ENCODE measurements around the gene CCDC92. TPM values are rescaled to one million over a fixed set of nuclear protein-coding genes. Genes with fewer than 3 reads are reported as not detected.

The CCDC92 gene
- total and polyA plus RNA-seq, 2 donors (not counting 1 experiment from before 2014, with no cell fraction given), result 26.6 to 36.2 TPM

DNA sequence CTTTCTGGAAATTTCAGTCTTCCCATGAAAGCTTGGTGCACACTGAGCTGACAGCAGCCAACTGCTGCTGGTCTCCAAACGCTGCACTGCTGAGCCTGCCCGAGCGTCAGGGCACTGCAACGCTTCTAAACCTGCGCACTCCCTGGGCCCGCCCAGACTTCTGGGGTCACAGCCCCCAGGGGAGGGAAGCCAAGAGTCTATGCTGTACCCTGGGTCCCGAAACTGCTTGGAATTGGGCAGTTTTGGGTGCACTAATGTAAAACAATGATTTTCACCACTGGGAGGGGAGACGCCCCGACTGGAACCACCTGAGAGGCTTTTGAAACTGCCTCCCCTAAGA lies 32.0 kb downstream of the CCDC92 start:
- DNase-seq, result no peak

DNA sequence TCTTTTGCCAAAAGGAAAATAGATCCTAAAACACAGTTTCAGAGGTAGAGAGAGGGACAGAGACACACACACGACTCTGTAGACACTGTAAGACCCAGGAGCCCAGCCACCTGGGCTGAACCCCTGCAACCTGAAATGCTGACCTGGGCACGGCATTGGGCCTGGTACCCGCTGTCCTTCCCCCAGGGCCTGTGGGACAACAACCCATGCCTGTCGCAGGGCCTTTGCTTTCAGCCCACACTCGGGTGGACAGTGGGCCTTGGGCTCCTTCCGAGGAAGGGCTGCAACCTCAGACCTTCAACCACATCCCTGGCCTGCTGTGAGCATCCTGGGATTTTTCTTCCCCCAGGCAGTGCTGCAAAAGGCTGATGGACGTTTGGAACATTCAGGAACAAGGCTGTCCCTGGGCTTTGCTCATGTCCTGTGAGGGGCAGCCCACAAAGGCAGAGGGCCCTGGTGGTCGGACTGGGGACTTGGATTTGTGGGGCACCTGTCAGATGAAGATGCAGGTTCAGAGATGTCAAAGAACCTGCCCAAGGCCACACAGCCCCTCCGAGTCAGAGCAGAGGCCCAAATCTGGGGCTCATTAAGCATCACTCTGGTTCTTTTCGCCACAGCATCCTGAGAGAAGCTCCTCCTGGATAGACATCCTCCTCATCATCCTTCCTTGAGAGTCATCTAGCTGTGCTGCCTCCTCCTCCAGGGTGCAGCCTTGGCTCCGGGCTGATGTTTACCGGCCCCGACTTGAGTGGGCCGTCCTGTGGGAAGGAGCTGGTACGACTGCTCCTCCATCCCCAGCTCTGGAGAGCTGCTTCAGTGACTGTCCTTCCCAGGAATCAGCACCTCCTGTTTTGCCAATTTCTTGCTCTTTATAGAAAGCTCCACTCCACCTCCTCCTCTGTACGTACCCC lies 32.7 kb downstream of the CCDC92 start:
- H3K9ac ChIP-seq (ENCODE audit: low read length), result no peak overlapping the region
- H3K27ac ChIP-seq (ENCODE audit: low read length in 2 of 2), result no peak overlapping the region
- H3K27me3 Mint-ChIP-seq, result no peaks in the 10 kb centered on the region
- TF ChIP-seq EZH2 (IDR thresholded peaks at IDR 0.05; ENCODE audit: borderline replicate concordance, insufficient read depth, low read depth, low read length, poor library complexity, severe bottlenecking), result no peak
- TF ChIP-seq, protein P1, sequence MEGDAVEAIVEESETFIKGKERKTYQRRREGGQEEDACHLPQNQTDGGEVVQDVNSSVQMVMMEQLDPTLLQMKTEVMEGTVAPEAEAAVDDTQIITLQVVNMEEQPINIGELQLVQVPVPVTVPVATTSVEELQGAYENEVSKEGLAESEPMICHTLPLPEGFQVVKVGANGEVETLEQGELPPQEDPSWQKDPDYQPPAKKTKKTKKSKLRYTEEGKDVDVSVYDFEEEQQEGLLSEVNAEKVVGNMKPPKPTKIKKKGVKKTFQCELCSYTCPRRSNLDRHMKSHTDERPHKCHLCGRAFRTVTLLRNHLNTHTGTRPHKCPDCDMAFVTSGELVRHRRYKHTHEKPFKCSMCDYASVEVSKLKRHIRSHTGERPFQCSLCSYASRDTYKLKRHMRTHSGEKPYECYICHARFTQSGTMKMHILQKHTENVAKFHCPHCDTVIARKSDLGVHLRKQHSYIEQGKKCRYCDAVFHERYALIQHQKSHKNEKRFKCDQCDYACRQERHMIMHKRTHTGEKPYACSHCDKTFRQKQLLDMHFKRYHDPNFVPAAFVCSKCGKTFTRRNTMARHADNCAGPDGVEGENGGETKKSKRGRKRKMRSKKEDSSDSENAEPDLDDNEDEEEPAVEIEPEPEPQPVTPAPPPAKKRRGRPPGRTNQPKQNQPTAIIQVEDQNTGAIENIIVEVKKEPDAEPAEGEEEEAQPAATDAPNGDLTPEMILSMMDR (IDR thresholded peaks at IDR 0.05), result no peak
- H3K9me3 Mint-ChIP-seq (ENCODE audit: insufficient read depth), result peaks cover 2% of the 10 kb centered on the region
- WGBS (ENCODE audit: insufficient coverage), result 93% methylated on average over 16 of the region's 16 CpGs
- H3K4me2 ChIP-seq (replicated peaks; ENCODE audit: low read depth, low read length, poor library complexity, severe bottlenecking), result no peak overlapping the region
- H3K36me3 ChIP-seq (replicated peaks in 1 of 2; ENCODE audit: control extremely low read depth in 1 of 2, control insufficient read depth in 1 of 2, extremely low read depth in 1 of 2, insufficient read depth in 2 of 2, low read length in 1 of 2), result peaks cover 5 to 45% of the 10 kb centered on the region in 2 experiments
- H3K27ac Mint-ChIP-seq, result no peak overlapping the region
- H4K20me1 ChIP-seq (ENCODE audit: control insufficient read depth, insufficient read depth, low read length, poor library complexity, severe bottlenecking), result no peaks in the 10 kb centered on the region
- no peaks in the 10 kb centered on the region for H3K27me3 ChIP-seq (replicated peaks in 1 of 4; ENCODE audit: control extremely low read depth in 1 of 4, control insufficient read depth in 3 of 4, insufficient read depth in 4 of 4, low read length in 3 of 4)
- ChIA-PET POLR2A (no interaction called here), CTCF (no interaction called here)
- intact Hi-C loops (cut with micrococcal nuclease), result no loop called here
- H3K4me1 ChIP-seq (ENCODE audit: control insufficient read depth in 2 of 2, insufficient read depth in 2 of 2, low read length in 2 of 2), result peaks cover 14 to 16% of the 10 kb centered on the region in 2 donors
- no peak overlapping the region for H3K4me3 Mint-ChIP-seq
- H2AFZ ChIP-seq (ENCODE audit: insufficient read depth, low read depth, low read length, poor library complexity, severe bottlenecking), result no peak overlapping the region
- peaks cover 23% of the 10 kb centered on the region for H3K4me1 Mint-ChIP-seq
- H3K4me3 ChIP-seq (ENCODE audit: control extremely low read depth in 1 of 5, extremely low read depth in 1 of 5, insufficient read depth in 1 of 5, low read depth in 2 of 5, low read length in 4 of 5), result no peak overlapping the region
- no peak for DNase-seq
- ATAC-seq (ENCODE audit: low read depth), result no peak
- peaks cover 0 to 12% (median 2%) of the 10 kb centered on the region in 3 donors for H3K9me3 ChIP-seq (ENCODE audit: control extremely low read depth in 1 of 3, control insufficient read depth in 2 of 3, insufficient read depth in 1 of 3, low read length in 2 of 3)
- H3K79me2 ChIP-seq (ENCODE audit: control insufficient read depth, insufficient read depth, low read length), result no peaks in the 10 kb centered on the region

More for the DNA sequence above, 32.0 kb downstream of the CCDC92 start:
- no peak overlapping the region for H3K9ac ChIP-seq (ENCODE audit: low read length)
- H4K20me1 ChIP-seq (ENCODE audit: control insufficient read depth, insufficient read depth, low read length, poor library complexity, severe bottlenecking), result no peaks in the 10 kb centered on the region
- H3K4me2 ChIP-seq (replicated peaks; ENCODE audit: low read depth, low read length, poor library complexity, severe bottlenecking), result no peak overlapping the region
- ChIA-PET CTCF (no interaction called here), POLR2A (no interaction called here)
- H3K4me1 ChIP-seq (ENCODE audit: control insufficient read depth in 2 of 2, insufficient read depth in 2 of 2, low read length in 2 of 2), result peaks cover 14 to 16% of the 10 kb centered on the region in 2 donors
- peaks cover 7 to 50% of the 10 kb centered on the region in 2 experiments for H3K36me3 ChIP-seq (replicated peaks in 1 of 2; ENCODE audit: control extremely low read depth in 1 of 2, control insufficient read depth in 1 of 2, extremely low read depth in 1 of 2, insufficient read depth in 2 of 2, low read length in 1 of 2)
- no peak overlapping the region for H3K4me3 Mint-ChIP-seq
- H3K27ac Mint-ChIP-seq, result no peak overlapping the region
- H3K27ac ChIP-seq (ENCODE audit: low read length in 2 of 2), result no peak overlapping the region
- H2AFZ ChIP-seq (ENCODE audit: insufficient read depth, low read depth, low read length, poor library complexity, severe bottlenecking), result no peak overlapping the region
- no peaks in the 10 kb centered on the region for H3K27me3 ChIP-seq (replicated peaks in 1 of 4; ENCODE audit: control extremely low read depth in 1 of 4, control insufficient read depth in 3 of 4, insufficient read depth in 4 of 4, low read length in 3 of 4)
- TF ChIP-seq, protein P1 (IDR thresholded peaks at IDR 0.05), result no peak
- no peak for TF ChIP-seq EZH2 (IDR thresholded peaks at IDR 0.05; ENCODE audit: borderline replicate concordance, insufficient read depth, low read depth, low read length, poor library complexity, severe bottlenecking)
- no peak overlapping the region for H3K4me3 ChIP-seq (ENCODE audit: control extremely low read depth in 1 of 5, extremely low read depth in 1 of 5, insufficient read depth in 1 of 5, low read depth in 2 of 5, low read length in 4 of 5)
- H3K79me2 ChIP-seq (ENCODE audit: control insufficient read depth, insufficient read depth, low read length), result no peaks in the 10 kb centered on the region
- H3K9me3 Mint-ChIP-seq (ENCODE audit: insufficient read depth), result peaks cover 2% of the 10 kb centered on the region
- H3K27me3 Mint-ChIP-seq, result no peaks in the 10 kb centered on the region
- intact Hi-C loops (cut with micrococcal nuclease), result no loop called here
- H3K4me1 Mint-ChIP-seq, result peaks cover 23% of the 10 kb centered on the region
- no peak for ATAC-seq (ENCODE audit: low read depth)
- H3K9me3 ChIP-seq (ENCODE audit: control extremely low read depth in 1 of 3, control insufficient read depth in 2 of 3, insufficient read depth in 1 of 3, low read length in 2 of 3), result peaks cover 0 to 12% (median 2%) of the 10 kb centered on the region in 3 donors
- WGBS (ENCODE audit: insufficient coverage), result 97% methylated on average over 7 of the region's 9 CpGs
